Panc1 (cell line): ENCODE results near the gene GRID2IP. TPM values are rescaled to one million over a fixed set of nuclear protein-coding genes. Genes with fewer than 3 reads are reported as not detected.
"Not testable (repeated sequence)": the region's sequence is repeated elsewhere in the genome, so short reads cannot be mapped to it uniquely, and the experiment has no call there.

Experiments used
- ATAC-seq: fragments of 200-7000 bp; cut with Tn5 transposase; 2 replicates; pipeline ENCODE4 v1.9.1; 2020; ENCODE audit warnings: mild to moderate bottlenecking, moderate library complexity
- BruUV-seq: library from RNA; stranded (reverse); fragments of 400-500 nt; replicated peaks from 2 replicates; lab custom pipeline; 2021; lab: Mats Ljungman, UMichigan
- CTCF ChIA-PET: fragments of 300-600 bp; sonication (Branson Sonifier 250); formaldehyde crosslinking; loops from one replicate; lab custom pipeline; 2022; ENCODE audit warnings: antibody characterized with exemption; lab: Charles Lee
- POLR2A ChIA-PET: fragments of 300-600 bp; sonication (Branson Sonifier 250); formaldehyde crosslinking; loops from one replicate; lab custom pipeline; 2022; ENCODE audit warnings: antibody characterized with exemption; lab: Charles Lee
- DNase-seq: peaks from one replicate; pipeline ENCODE4 v3.0.0-alpha.2; 2010; ENCODE audit warnings: low read depth, low spot score
- H3K27ac ChIP-seq: 2 replicates; pipeline ENCODE4 v1.5.1; 2011; ENCODE audit warnings: mild to moderate bottlenecking, low read length, inconsistent platforms
- H3K27me3 ChIP-seq: fragments of 200-500 bp; sonication (Bioruptor generic); 2 replicates; pipeline ENCODE4 v1.6.0; 2014; ENCODE audit warnings: low read length, inconsistent platforms; ENCODE audit not compliant: control insufficient read depth, insufficient read depth
- H3K36me3 ChIP-seq: fragments of 200-500 bp; sonication (Bioruptor generic); 2 replicates; pipeline ENCODE4 v1.5.1; 2014; ENCODE audit warnings: inconsistent platforms, mild to moderate bottlenecking, low read length, moderate library complexity; ENCODE audit not compliant: control insufficient read depth, insufficient read depth
- H3K4me1 ChIP-seq: 2 replicates; pipeline ENCODE4 v1.5.1; 2011; ENCODE audit warnings: inconsistent platforms, mild to moderate bottlenecking, low read length, moderate library complexity; ENCODE audit not compliant: control insufficient read depth, insufficient read depth
- H3K4me3 ChIP-seq, 2 experiments: 2 replicates each; pipeline ENCODE4 v1.5.1; 2011 to 2012; ENCODE audit warnings: low read depth in 2 of 2, low read length in 2 of 2, mild to moderate bottlenecking in 2 of 2, inconsistent platforms in 1 of 2, moderate library complexity in 1 of 2
- H3K9me3 ChIP-seq: fragments of 200-500 bp; sonication (Bioruptor generic); 2 replicates; pipeline ENCODE4 v1.5.1; 2014; ENCODE audit warnings: low read depth, mild to moderate bottlenecking, inconsistent platforms, low read length, moderate library complexity; ENCODE audit not compliant: control insufficient read depth, insufficient read depth
- CTCF ChIP-seq: fragments of 450-650 bp; IDR thresholded peaks from 2 replicates; pipeline ENCODE4 v1.5.1; 2017; ENCODE audit warnings: mild to moderate bottlenecking
- POLR2AphosphoS5 ChIP-seq: IDR thresholded peaks from 2 replicates; pipeline ENCODE4 v1.6.1; 2012; ENCODE audit warnings: mild to moderate bottlenecking, low read depth, low read length, moderate library complexity
- SIN3A ChIP-seq: IDR thresholded peaks from 2 replicates; pipeline ENCODE4 v1.6.1; 2012; ENCODE audit warnings: low read depth, mild to moderate bottlenecking, low read length, moderate library complexity, borderline replicate concordance; ENCODE audit not compliant: insufficient read depth
- TCF7L2 ChIP-seq: IDR thresholded peaks from 2 replicates; pipeline ENCODE4 v1.6.1; 2011; ENCODE audit warnings: mild to moderate bottlenecking, low read depth, low read length, inconsistent platforms
- in situ Hi-C: cut with HindIII; loops from 2 replicates; pipeline ENCODE4 v1.10.0; 2016; ENCODE audit warnings: low sequenced_read_pairs, low pct_unique_long_range_greater_than_20kb
- intact Hi-C: fragments of 100-400 bp; cut with micrococcal nuclease; formaldehyde crosslinking; loops from one replicate; pipeline ENCODE4 v1.10.0; 2022; ENCODE audit not compliant: unreplicated experiment
- total RNA-seq: library from RNA; stranded (reverse); gene quantifications from one replicate; pipeline ENCODE4 v1.2.1, GENCODE V29; 2021; ENCODE audit not compliant: unreplicated experiment
- TF ChIP-seq, protein P1 (sequence below), 2 experiments: IDR thresholded peaks; 2 replicates each; pipeline ENCODE4 v1.6.1; 2011 to 2012; ENCODE audit warnings: low read depth in 2 of 2, control low read depth in 1 of 2, low read length in 1 of 2, mild to moderate bottlenecking in 1 of 2, moderate library complexity in 1 of 2; ENCODE audit not compliant: insufficient read depth in 1 of 2

GRID2IP gene
- total RNA-seq, 1 experiment from 2014 or later: 0.13 TPM

- no peaks in the 10 kb centered on the region; the same call in none of the 2 replicates for H3K36me3 ChIP-seq
Measured at GRCh38 chr7:6589151-6589828, 38.0 kb upstream of the GRID2IP start.

GRCh38 chr7:6588566-6588965 is 37.3 kb upstream of the GRID2IP start:
- no TSS peak for BruUV-seq
- TF ChIP-seq, protein P1, sequence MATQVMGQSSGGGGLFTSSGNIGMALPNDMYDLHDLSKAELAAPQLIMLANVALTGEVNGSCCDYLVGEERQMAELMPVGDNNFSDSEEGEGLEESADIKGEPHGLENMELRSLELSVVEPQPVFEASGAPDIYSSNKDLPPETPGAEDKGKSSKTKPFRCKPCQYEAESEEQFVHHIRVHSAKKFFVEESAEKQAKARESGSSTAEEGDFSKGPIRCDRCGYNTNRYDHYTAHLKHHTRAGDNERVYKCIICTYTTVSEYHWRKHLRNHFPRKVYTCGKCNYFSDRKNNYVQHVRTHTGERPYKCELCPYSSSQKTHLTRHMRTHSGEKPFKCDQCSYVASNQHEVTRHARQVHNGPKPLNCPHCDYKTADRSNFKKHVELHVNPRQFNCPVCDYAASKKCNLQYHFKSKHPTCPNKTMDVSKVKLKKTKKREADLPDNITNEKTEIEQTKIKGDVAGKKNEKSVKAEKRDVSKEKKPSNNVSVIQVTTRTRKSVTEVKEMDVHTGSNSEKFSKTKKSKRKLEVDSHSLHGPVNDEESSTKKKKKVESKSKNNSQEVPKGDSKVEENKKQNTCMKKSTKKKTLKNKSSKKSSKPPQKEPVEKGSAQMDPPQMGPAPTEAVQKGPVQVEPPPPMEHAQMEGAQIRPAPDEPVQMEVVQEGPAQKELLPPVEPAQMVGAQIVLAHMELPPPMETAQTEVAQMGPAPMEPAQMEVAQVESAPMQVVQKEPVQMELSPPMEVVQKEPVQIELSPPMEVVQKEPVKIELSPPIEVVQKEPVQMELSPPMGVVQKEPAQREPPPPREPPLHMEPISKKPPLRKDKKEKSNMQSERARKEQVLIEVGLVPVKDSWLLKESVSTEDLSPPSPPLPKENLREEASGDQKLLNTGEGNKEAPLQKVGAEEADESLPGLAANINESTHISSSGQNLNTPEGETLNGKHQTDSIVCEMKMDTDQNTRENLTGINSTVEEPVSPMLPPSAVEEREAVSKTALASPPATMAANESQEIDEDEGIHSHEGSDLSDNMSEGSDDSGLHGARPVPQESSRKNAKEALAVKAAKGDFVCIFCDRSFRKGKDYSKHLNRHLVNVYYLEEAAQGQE (IDR thresholded peaks at IDR 0.05; ENCODE audit: insufficient read depth in 1 of 2, low read depth in 2 of 2, low read length in 1 of 2): no peak
- TF ChIP-seq CTCF (no peak), SIN3A (no peak), TCF7L2 (no peak), POLR2AphosphoS5 (no peak)
- no peak overlapping the region for H3K4me3 ChIP-seq
- ChIA-PET POLR2A (no interaction called here), CTCF (interaction anchor here (0.6 kb wide), 1 partner anchor 22 kb away, joined by 3 read pairs; no protein-coding TSS in a partner anchor)
- H3K36me3 ChIP-seq: peaks cover under 1% of the 10 kb centered on the region; the same call in 1 of the 2 replicates
- intact Hi-C loops: no loop called here
- H3K4me1 ChIP-seq: peaks cover 8% of the 10 kb centered on the region
- H3K27ac ChIP-seq: no peak overlapping the region
- no peak for ATAC-seq
- in situ Hi-C loops: no loop called here
- H3K9me3 ChIP-seq: no peaks in the 10 kb centered on the region
- H3K27me3 ChIP-seq: no peaks in the 10 kb centered on the region
- no peak for DNase-seq

More at GRCh38 chr7:6589151-6589828, 38.0 kb upstream of the GRID2IP start:
- Histone ChIP-seq H3K4me3 (peak overlapping the region in 1 of 2 experiments; percentile 38; a peak in 2 of 4 replicates), H3K27me3 (no peaks in the 10 kb centered on the region), H3K27ac (peak overlapping the region; percentile 40), H3K4me1 (peaks cover 8% of the 10 kb centered on the region), H3K9me3 (no peaks in the 10 kb centered on the region)
- ATAC-seq (no peak), DNase-seq (no peak)
- intact Hi-C loops (no loop called here), in situ Hi-C loops (no loop called here)
- POLR2A ChIA-PET: no interaction called here
- TF ChIP-seq TCF7L2: no peak
- no peak for TF ChIP-seq SIN3A
- CTCF ChIA-PET: interaction anchor here (1.3 kb wide), 1 partner anchor 74 kb away, joined by 3 read pairs; no protein-coding TSS in a partner anchor
- no TSS peak for BruUV-seq

- DNase-seq, H3K4me1 ChIP-seq, BruUV-seq, in situ Hi-C loops, H3K27ac ChIP-seq, POLR2A ChIA-PET, H3K4me3 ChIP-seq, H3K9me3 ChIP-seq, ATAC-seq, intact Hi-C loops, H3K27me3 ChIP-seq, CTCF ChIA-PET: not testable (repeated sequence)
- peaks cover 12% of the 10 kb centered on the region; the same call in 1 of the 2 replicates for H3K36me3 ChIP-seq
Measured at GRCh38 chr7:6585746-6586432, 34.6 kb upstream of the GRID2IP start.
